Caco-2 (cell line): ENCODE data around the gene SLC25A31. TPM values are rescaled to one million over a fixed set of nuclear protein-coding genes. Genes with fewer than 3 reads are reported as not detected.

Experiments used
- BruUV-seq: library from RNA; stranded (reverse); fragments of 400-500 nt; replicated peaks from 2 replicates; lab custom pipeline; 2021; lab: Mats Ljungman, UMichigan
- CTCF ChIA-PET: fragments of 300-600 bp; sonication (Branson Sonifier 250); formaldehyde crosslinking; loops from one replicate; lab custom pipeline; 2022; ENCODE audit warnings: antibody characterized with exemption; lab: Charles Lee
- POLR2A ChIA-PET: fragments of 300-600 bp; sonication (Branson Sonifier 250); formaldehyde crosslinking; loops from one replicate; lab custom pipeline; 2022; ENCODE audit warnings: antibody characterized with exemption; lab: Charles Lee
- DNase-seq, 2 experiments: peaks; one replicate each; pipeline versions ENCODE4 v3.0.0 to v3.0.0-alpha.2; 2020 to 2022
- H3K27me3 ChIP-seq: replicated peaks from 2 replicates; pipeline ENCODE4 v1.6.0; 2011; ENCODE audit warnings: low read length; ENCODE audit not compliant: control insufficient read depth, insufficient read depth
- H3K36me3 ChIP-seq: 2 replicates; pipeline ENCODE4 v1.5.1; 2011; ENCODE audit warnings: low read length; ENCODE audit not compliant: control insufficient read depth, insufficient read depth
- H3K4me1 ChIP-seq: fragments of 250-450 bp; sonication (Bioruptor Pico); 2 replicates; pipeline ENCODE4 v1.5.1; 2020; ENCODE audit warnings: mild to moderate bottlenecking
- H3K4me3 ChIP-seq: 2 replicates; pipeline ENCODE4 v1.5.1; 2011; ENCODE audit warnings: low read depth, mild to moderate bottlenecking, control low read depth, low read length
- H3K9me3 ChIP-seq: fragments of 250-450 bp; sonication (Bioruptor Pico); 2 replicates; pipeline ENCODE4 v1.5.1; 2020; ENCODE audit warnings: mild to moderate bottlenecking, moderate library complexity
- H3K27ac Mint-ChIP-seq: one replicate; pipeline ENCODE4 v1.8.0; 2022; ENCODE audit warnings: mixed read lengths; ENCODE audit not compliant: unreplicated experiment
- H3K27me3 Mint-ChIP-seq: one replicate; pipeline ENCODE4 v1.8.0; 2022; ENCODE audit warnings: mixed read lengths; ENCODE audit not compliant: insufficient read depth, unreplicated experiment
- H3K36me3 Mint-ChIP-seq: one replicate; pipeline ENCODE4 v1.8.0; 2022; ENCODE audit warnings: mild to moderate bottlenecking, mixed read lengths; ENCODE audit not compliant: insufficient read depth, unreplicated experiment
- H3K4me1 Mint-ChIP-seq: one replicate; pipeline ENCODE4 v1.8.0; 2022; ENCODE audit warnings: low read depth, mixed read lengths; ENCODE audit not compliant: unreplicated experiment
- H3K4me3 Mint-ChIP-seq: one replicate; pipeline ENCODE4 v1.8.0; 2022; ENCODE audit warnings: mild to moderate bottlenecking, moderate library complexity, mixed read lengths; ENCODE audit not compliant: unreplicated experiment
- H3K9me3 Mint-ChIP-seq: one replicate; pipeline ENCODE4 v1.8.0; 2022; ENCODE audit warnings: mixed read lengths; ENCODE audit not compliant: unreplicated experiment
- CTCF ChIP-seq, 2 experiments: fragments of 200-600 bp in 1 of 2; IDR thresholded peaks; 1 replicate in 1 of 2; 2 replicates in 1 of 2; pipeline versions ENCODE4 v1.5.1 to v1.8.0; 2011 to 2022; ENCODE audit warnings: antibody characterized with exemption in 1 of 2, control low read depth in 1 of 2, inconsistent platforms in 1 of 2, low read depth in 1 of 2, low read length in 1 of 2, mild to moderate bottlenecking in 1 of 2, moderate library complexity in 1 of 2; ENCODE audit not compliant: insufficient read depth in 1 of 2, severe bottlenecking in 1 of 2, unreplicated experiment in 1 of 2
- intact Hi-C: fragments of 100-400 bp; cut with micrococcal nuclease; formaldehyde crosslinking; loops from one replicate; pipeline ENCODE4 v1.10.0; 2022; ENCODE audit not compliant: unreplicated experiment
- total RNA-seq: library from RNA; stranded (reverse); gene quantifications from 2 replicates; pipeline ENCODE4 v1.2.3, GENCODE V29; 2022

The SLC25A31 gene
- total RNA-seq, 1 experiment from 2014 or later, result not detected

DNA sequence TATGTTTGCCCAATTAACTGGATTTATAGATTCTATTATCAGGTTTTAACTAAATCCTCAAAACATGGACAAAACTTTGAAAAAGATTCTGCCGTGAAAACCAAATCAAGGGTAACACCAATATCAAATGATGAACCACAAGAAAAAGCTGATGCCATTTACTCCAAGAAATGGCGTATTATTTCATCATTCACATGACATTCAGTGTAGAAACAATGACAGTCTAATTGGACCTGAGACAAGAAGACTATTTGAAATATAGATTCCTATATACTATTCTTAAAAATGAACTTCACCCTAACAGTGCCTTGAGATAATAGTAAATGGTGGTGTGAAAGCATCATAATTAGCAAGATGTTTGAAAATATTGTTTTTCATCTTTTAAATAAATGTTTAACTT lies 4.8 kb downstream of the SLC25A31 start:
- no peaks in the 10 kb centered on the region for H3K36me3 ChIP-seq
- Mint-ChIP-seq H3K36me3 (no peaks in the 10 kb centered on the region), H3K9me3 (no peaks in the 10 kb centered on the region), H3K4me1 (no peaks in the 10 kb centered on the region), H3K27me3 (no peaks in the 10 kb centered on the region), H3K27ac (no peak overlapping the region), H3K4me3 (no peak overlapping the region)
- no peaks in the 10 kb centered on the region for H3K4me1 ChIP-seq
- ChIA-PET POLR2A (no interaction called here), CTCF (no interaction called here)
- BruUV-seq, result no TSS peak
- TF ChIP-seq CTCF (IDR thresholded peaks at IDR 0.05; ENCODE audit: insufficient read depth in 1 of 2, low read depth in 1 of 2, low read length in 1 of 2, severe bottlenecking in 1 of 2, unreplicated experiment in 1 of 2), result no peak
- intact Hi-C loops, result loop anchor here (5.0 kb wide), 1 partner anchor 113 kb away; no protein-coding TSS in a partner anchor
- no peaks in the 10 kb centered on the region for H3K27me3 ChIP-seq
- H3K4me3 ChIP-seq, result no peak overlapping the region
- no peak for DNase-seq
- no peaks in the 10 kb centered on the region for H3K9me3 ChIP-seq

DNA sequence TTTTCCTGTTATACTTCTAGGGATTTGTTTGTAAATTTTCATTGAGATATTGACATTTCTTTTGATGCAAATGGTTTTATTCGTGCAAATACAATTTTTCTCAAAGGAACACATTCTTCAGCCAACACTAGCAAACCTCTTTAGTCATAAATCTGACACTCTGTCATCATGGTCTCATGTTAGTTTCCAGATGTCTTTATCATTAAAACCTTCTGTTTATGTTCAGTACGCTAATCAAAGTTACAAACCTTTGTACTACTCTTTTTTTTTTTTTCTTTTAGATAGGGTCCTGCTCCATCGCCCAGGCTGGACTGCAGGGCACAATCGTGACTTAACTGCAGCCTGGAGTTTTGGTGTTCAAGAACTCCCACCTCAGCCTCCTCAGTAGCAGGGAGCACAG lies 7.1 kb downstream of the SLC25A31 start:
- H3K4me1 ChIP-seq, result no peaks in the 10 kb centered on the region
- no peak overlapping the region for H3K4me3 ChIP-seq
- no peak for DNase-seq
- H3K27me3 Mint-ChIP-seq, result no peaks in the 10 kb centered on the region
- H3K27me3 ChIP-seq, result no peaks in the 10 kb centered on the region
- CTCF ChIA-PET, result no interaction called here
- H3K4me3 Mint-ChIP-seq, result no peak overlapping the region
- H3K36me3 ChIP-seq, result no peaks in the 10 kb centered on the region
- no peak overlapping the region for H3K27ac Mint-ChIP-seq
- no peak for TF ChIP-seq CTCF (IDR thresholded peaks at IDR 0.05; ENCODE audit: insufficient read depth in 1 of 2, low read depth in 1 of 2, low read length in 1 of 2, severe bottlenecking in 1 of 2, unreplicated experiment in 1 of 2)
- no peaks in the 10 kb centered on the region for H3K9me3 ChIP-seq
- POLR2A ChIA-PET, result interaction anchor here (0.6 kb wide), 1 partner anchor 45 kb away, joined by 3 read pairs; the partner anchor contains the start of gene HSPA4L
- no peaks in the 10 kb centered on the region for H3K36me3 Mint-ChIP-seq
- H3K4me1 Mint-ChIP-seq, result no peaks in the 10 kb centered on the region
- no TSS peak for BruUV-seq
- intact Hi-C loops, result no loop called here
- H3K9me3 Mint-ChIP-seq, result peaks cover 5% of the 10 kb centered on the region

GRCh38 chr4:127741247-127741646 lies 11.0 kb downstream of the SLC25A31 start:
- Histone ChIP-seq H3K4me3 (no peak overlapping the region), H3K27me3 (no peaks in the 10 kb centered on the region), H3K36me3 (no peaks in the 10 kb centered on the region), H3K9me3 (no peaks in the 10 kb centered on the region), H3K4me1 (no peaks in the 10 kb centered on the region)
- H3K4me3 Mint-ChIP-seq, result no peak overlapping the region
- no TSS peak for BruUV-seq
- no peak for DNase-seq
- peaks cover 14% of the 10 kb centered on the region for H3K9me3 Mint-ChIP-seq
- H3K27me3 Mint-ChIP-seq, result peaks cover 5% of the 10 kb centered on the region
- no peaks in the 10 kb centered on the region for H3K36me3 Mint-ChIP-seq
- POLR2A ChIA-PET, result no interaction called here
- CTCF ChIA-PET, result no interaction called here
- TF ChIP-seq CTCF (IDR thresholded peaks at IDR 0.05; ENCODE audit: insufficient read depth in 1 of 2, low read depth in 1 of 2, low read length in 1 of 2, severe bottlenecking in 1 of 2, unreplicated experiment in 1 of 2), result no peak
- no peaks in the 10 kb centered on the region for H3K4me1 Mint-ChIP-seq
- H3K27ac Mint-ChIP-seq, result no peak overlapping the region
- intact Hi-C loops, result no loop called here
